ENCODE measurements around the gene D2HGDH. TPM values are rescaled to one million over a fixed set of nuclear protein-coding genes. Genes with fewer than 3 reads are reported as not detected.

Gene D2HGDH
- total RNA-seq, 1 experiment from 2014 or later, result 10.0 TPM

DNA sequence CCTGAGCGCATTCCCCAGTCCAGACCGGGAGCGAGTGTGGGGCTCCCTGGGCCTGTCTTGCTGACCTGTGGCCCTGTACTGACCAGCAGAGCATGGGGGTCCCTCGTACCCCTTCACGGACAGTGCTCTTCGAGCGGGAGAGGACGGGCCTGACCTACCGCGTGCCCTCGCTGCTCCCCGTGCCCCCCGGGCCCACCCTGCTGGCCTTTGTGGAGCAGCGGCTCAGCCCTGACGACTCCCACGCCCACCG lies 79.9 kb downstream of the D2HGDH start:
- Histone ChIP-seq H2BK15ac (ENCODE audit: low read depth, low read length) (no peak overlapping the region), H3K4ac (ENCODE audit: low read depth, low read length) (no peak overlapping the region), H3K79me1 (ENCODE audit: insufficient read depth, low read depth, low read length, poor library complexity, severe bottlenecking) (no peaks in the 10 kb centered on the region), H3K18ac (ENCODE audit: insufficient read length, low read depth, low read length) (no peak overlapping the region), H3K4me2 (ENCODE audit: insufficient read depth, insufficient read length, low read length) (no peak overlapping the region), H3K27ac (ENCODE audit: insufficient read length, low read depth, low read length) (no peak overlapping the region), H3K23me2 (ENCODE audit: insufficient read length, low read depth, low read length, poor library complexity, severe bottlenecking) (no peaks in the 10 kb centered on the region), H2AFZ (ENCODE audit: low read length) (no peak overlapping the region), H3K56ac (ENCODE audit: insufficient read length, low read depth, low read length) (no peak overlapping the region), H2BK5ac (ENCODE audit: insufficient read length, low read length) (no peak overlapping the region), H2AK5ac (ENCODE audit: insufficient read length, low read length) (no peak overlapping the region), H4K5ac (ENCODE audit: insufficient read length, low read depth, low read length) (no peak overlapping the region), H2BK20ac (ENCODE audit: low read depth, low read length, poor library complexity, severe bottlenecking) (no peak overlapping the region), H2BK120ac (ENCODE audit: low read depth, low read length, poor library complexity, severe bottlenecking) (no peak overlapping the region), H4K91ac (ENCODE audit: insufficient read length, low read depth, low read length) (no peak overlapping the region), H3K27me3 (ENCODE audit: insufficient read depth, low read length) (no peaks in the 10 kb centered on the region), H3K9ac (ENCODE audit: extremely low read depth, insufficient read length, low read length) (no peak overlapping the region), H4K20me1 (ENCODE audit: control insufficient read depth, insufficient read depth, insufficient read length) (no peaks in the 10 kb centered on the region), H3K9me3 (ENCODE audit: control insufficient read depth, low read depth, low read length) (no peaks in the 10 kb centered on the region), H2BK12ac (ENCODE audit: insufficient read length, low read depth, low read length) (no peak overlapping the region), H4K8ac (replicated peaks; ENCODE audit: insufficient read length, low read depth, low read length) (no peak overlapping the region), H3K14ac (ENCODE audit: insufficient read depth, low read length) (no peak overlapping the region), H3K79me2 (ENCODE audit: insufficient read depth, low read length) (no peaks in the 10 kb centered on the region), H3K23ac (ENCODE audit: insufficient read length, low read depth, low read length) (no peak overlapping the region), H3T11ph (ENCODE audit: low read length) (no peak overlapping the region), H3K4me1 (ENCODE audit: insufficient read depth, low read length) (no peaks in the 10 kb centered on the region)
- H3K36me3 Mint-ChIP-seq (ENCODE audit: insufficient read depth in 1 of 3, low read depth in 3 of 3), result no peaks in the 10 kb centered on the region; a peak in 1 of 7 replicates
- no peak overlapping the region for H3K4me3 Mint-ChIP-seq
- TF ChIP-seq, protein P1, sequence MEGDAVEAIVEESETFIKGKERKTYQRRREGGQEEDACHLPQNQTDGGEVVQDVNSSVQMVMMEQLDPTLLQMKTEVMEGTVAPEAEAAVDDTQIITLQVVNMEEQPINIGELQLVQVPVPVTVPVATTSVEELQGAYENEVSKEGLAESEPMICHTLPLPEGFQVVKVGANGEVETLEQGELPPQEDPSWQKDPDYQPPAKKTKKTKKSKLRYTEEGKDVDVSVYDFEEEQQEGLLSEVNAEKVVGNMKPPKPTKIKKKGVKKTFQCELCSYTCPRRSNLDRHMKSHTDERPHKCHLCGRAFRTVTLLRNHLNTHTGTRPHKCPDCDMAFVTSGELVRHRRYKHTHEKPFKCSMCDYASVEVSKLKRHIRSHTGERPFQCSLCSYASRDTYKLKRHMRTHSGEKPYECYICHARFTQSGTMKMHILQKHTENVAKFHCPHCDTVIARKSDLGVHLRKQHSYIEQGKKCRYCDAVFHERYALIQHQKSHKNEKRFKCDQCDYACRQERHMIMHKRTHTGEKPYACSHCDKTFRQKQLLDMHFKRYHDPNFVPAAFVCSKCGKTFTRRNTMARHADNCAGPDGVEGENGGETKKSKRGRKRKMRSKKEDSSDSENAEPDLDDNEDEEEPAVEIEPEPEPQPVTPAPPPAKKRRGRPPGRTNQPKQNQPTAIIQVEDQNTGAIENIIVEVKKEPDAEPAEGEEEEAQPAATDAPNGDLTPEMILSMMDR (conservative IDR thresholded peaks at IDR 0.05), result no peak
- H3K27me3 Mint-ChIP-seq (ENCODE audit: low read depth), result peaks cover 1% of the 10 kb centered on the region; the same call in 1 of the 2 replicates
- peaks cover 4 to 9% of the 10 kb centered on the region in 2 experiments; a peak in 3 of 4 replicates for H3K4me1 Mint-ChIP-seq
- no peak for DNase-seq
- no peaks in the 10 kb centered on the region; a peak in 2 of 5 replicates for H3K9me3 Mint-ChIP-seq
- no peak overlapping the region for H3K27ac Mint-ChIP-seq
- no CpG with 5 or more reads among the region's 17 CpGs for WGBS (ENCODE audit: extremely low coverage, insufficient read length, low lambda C conversion rate)
